Astrocyte (in vitro differentiated cells and primary cell): ENCODE measurements around the gene ARRDC1. TPM values are rescaled to one million over a fixed set of nuclear protein-coding genes. Genes with fewer than 3 reads are reported as not detected.

Experiments used
- DNase-seq: peaks from one replicate; pipeline ENCODE4 v3.0.0-alpha.2; 2010; ENCODE audit warnings: low read depth
- FAIRE-seq: peaks from 2 replicates; lab custom pipeline; 2011; peaks lifted over from hg19 to GRCh38; lab: Jason Lieb, UNC
- H2AFZ ChIP-seq: 2 replicates; pipeline ENCODE4 v1.6.0; 2012; ENCODE audit warnings: low read depth, low read length, inconsistent platforms
- H3K27ac ChIP-seq: 2 replicates; pipeline ENCODE4 v1.5.1; 2011; ENCODE audit warnings: low read depth, low read length, inconsistent platforms
- H3K27me3 ChIP-seq: 2 replicates; pipeline ENCODE4 v1.6.0; 2011; ENCODE audit warnings: low read length, inconsistent platforms; ENCODE audit not compliant: insufficient read depth
- H3K36me3 ChIP-seq: 2 replicates; pipeline ENCODE4 v1.5.1; 2011; ENCODE audit warnings: low read length, inconsistent platforms; ENCODE audit not compliant: insufficient read depth
- H3K4me1 ChIP-seq: 2 replicates; pipeline ENCODE4 v1.5.1; 2011; ENCODE audit warnings: low read length, inconsistent platforms; ENCODE audit not compliant: insufficient read depth
- H3K4me2 ChIP-seq: 2 replicates; pipeline ENCODE4 v1.6.0; 2012; ENCODE audit warnings: low read length, inconsistent platforms
- H3K4me3 ChIP-seq: 2 replicates; pipeline ENCODE4 v1.5.1; 2011; ENCODE audit warnings: low read depth, mild to moderate bottlenecking, low read length, inconsistent platforms; ENCODE audit not compliant: insufficient read depth
- H3K79me2 ChIP-seq: 2 replicates; pipeline ENCODE4 v1.6.0; 2012; ENCODE audit warnings: mild to moderate bottlenecking, low read length, inconsistent platforms; ENCODE audit not compliant: insufficient read depth
- H3K9ac ChIP-seq: 2 replicates; pipeline ENCODE4 v1.6.0; 2012; ENCODE audit warnings: mild to moderate bottlenecking, low read length, inconsistent platforms
- H3K9me3 ChIP-seq: 2 replicates; pipeline ENCODE4 v1.5.1; 2012; ENCODE audit warnings: low read depth, mild to moderate bottlenecking, low read length, inconsistent platforms; ENCODE audit not compliant: insufficient read depth
- H4K20me1 ChIP-seq: 2 replicates; pipeline ENCODE4 v1.6.0; 2012; ENCODE audit warnings: low read length, inconsistent platforms; ENCODE audit not compliant: insufficient read depth
- H3K27ac Mint-ChIP-seq: one replicate; pipeline ENCODE4 v1.8.0; 2021; ENCODE audit warnings: mild to moderate bottlenecking, mixed read lengths; ENCODE audit not compliant: unreplicated experiment
- H3K27me3 Mint-ChIP-seq: one replicate; pipeline ENCODE4 v1.8.0; 2021; ENCODE audit warnings: low read depth, mixed read lengths; ENCODE audit not compliant: unreplicated experiment
- H3K36me3 Mint-ChIP-seq: one replicate; pipeline ENCODE4 v1.8.0; 2021; ENCODE audit warnings: low read depth, mixed read lengths; ENCODE audit not compliant: unreplicated experiment
- H3K4me1 Mint-ChIP-seq: one replicate; pipeline ENCODE4 v1.8.0; 2021; ENCODE audit warnings: low read depth, mixed read lengths; ENCODE audit not compliant: unreplicated experiment
- H3K4me3 Mint-ChIP-seq: one replicate; pipeline ENCODE4 v1.8.0; 2021; ENCODE audit warnings: mild to moderate bottlenecking, moderate library complexity, mixed read lengths; ENCODE audit not compliant: unreplicated experiment
- H3K9me3 Mint-ChIP-seq: one replicate; pipeline ENCODE4 v1.8.0; 2021; ENCODE audit warnings: mild to moderate bottlenecking, mixed read lengths; ENCODE audit not compliant: unreplicated experiment
- CTCF ChIP-seq: IDR thresholded peaks from 2 replicates; pipeline ENCODE4 v1.5.1; 2011; ENCODE audit warnings: low read depth, mild to moderate bottlenecking, inconsistent platforms, low read length, moderate library complexity; ENCODE audit not compliant: insufficient read depth
- EZH2 ChIP-seq: IDR thresholded peaks from 2 replicates; pipeline ENCODE4 v1.6.1; 2012; ENCODE audit warnings: mild to moderate bottlenecking, low read length, inconsistent platforms; ENCODE audit not compliant: insufficient read depth
- total RNA-seq: library from RNA; stranded (reverse); gene quantifications from 2 replicates; pipeline ENCODE4 v1.2.1, GENCODE V29; 2021

Gene ARRDC1
- total RNA-seq, 1 donor from 2014 or later: 14.2 TPM

DNA sequence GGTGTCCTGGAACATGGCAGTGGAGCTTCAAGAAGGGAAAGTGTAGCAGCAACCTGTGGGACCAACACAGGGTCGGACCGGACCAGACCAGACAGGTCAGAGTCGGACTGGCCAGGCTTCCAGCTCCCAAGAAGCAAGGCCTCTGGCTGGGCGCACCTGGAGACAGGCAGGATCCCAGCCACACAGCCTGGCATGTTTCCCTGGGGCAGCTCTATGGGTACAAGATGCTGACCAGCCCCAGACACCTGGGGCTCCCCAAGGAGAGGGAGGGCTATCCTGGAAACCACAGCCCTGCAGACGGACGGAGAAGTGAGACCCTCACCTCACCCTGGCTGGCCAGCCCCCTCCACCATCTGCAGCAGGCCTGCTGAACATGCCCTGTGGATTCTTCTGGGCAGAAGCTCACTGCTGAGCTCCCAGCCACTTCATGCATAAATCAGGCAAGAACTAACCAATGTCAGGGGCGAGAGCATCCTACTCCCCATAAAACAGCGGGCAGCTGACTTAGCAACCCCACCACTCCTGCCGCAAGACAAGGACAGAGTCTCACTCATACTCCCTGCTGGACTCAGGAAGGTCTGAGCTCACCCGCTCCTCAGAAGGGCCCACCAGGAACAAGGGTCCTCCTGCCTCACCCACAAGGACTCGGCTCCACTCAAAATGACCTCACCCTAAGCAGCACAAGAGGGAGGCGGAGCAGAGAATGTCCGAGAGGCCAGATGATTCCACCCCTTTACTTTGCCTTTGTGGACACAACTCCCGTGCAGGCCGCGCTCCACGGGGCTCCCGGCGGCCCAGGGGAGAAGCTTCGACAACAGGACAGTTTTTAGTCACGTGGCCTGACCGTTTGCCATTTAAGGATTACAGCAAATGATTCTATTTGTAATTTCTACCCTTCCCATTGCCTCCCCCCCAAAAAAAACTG is 23.9 kb upstream of the ARRDC1 start:
- Histone ChIP-seq H3K4me1 (peaks cover 17% of the 10 kb centered on the region), H3K36me3 (peaks cover 13% of the 10 kb centered on the region), H3K27me3 (no peaks in the 10 kb centered on the region), H4K20me1 (peaks cover 50% of the 10 kb centered on the region), H2AFZ (no peak overlapping the region), H3K4me3 (no peak overlapping the region), H3K9ac (no peak overlapping the region), H3K79me2 (peaks cover 42% of the 10 kb centered on the region), H3K4me2 (no peak overlapping the region), H3K9me3 (no peaks in the 10 kb centered on the region), H3K27ac (no peak overlapping the region)
- no peak overlapping the region for H3K4me3 Mint-ChIP-seq
- TF ChIP-seq CTCF (no peak), EZH2 (no peak)
- no peak for FAIRE-seq
- H3K4me1 Mint-ChIP-seq: peaks cover 6% of the 10 kb centered on the region
- H3K36me3 Mint-ChIP-seq: peaks cover 4% of the 10 kb centered on the region
- H3K27me3 Mint-ChIP-seq: no peaks in the 10 kb centered on the region
- no peaks in the 10 kb centered on the region for H3K9me3 Mint-ChIP-seq
- H3K27ac Mint-ChIP-seq: no peak overlapping the region
- DNase-seq: no peak

- H3K27ac ChIP-seq: no peak overlapping the region
- no peak overlapping the region for H3K27ac Mint-ChIP-seq
- peaks cover 4% of the 10 kb centered on the region for H3K36me3 Mint-ChIP-seq
These were observed 23.1 kb upstream of the ARRDC1 start for GRCh38 chr9:137582286-137582860.

More at GRCh38 chr9:137582286-137582860, 23.1 kb upstream of the ARRDC1 start:
- Mint-ChIP-seq H3K27me3 (no peaks in the 10 kb centered on the region), H3K9me3 (no peaks in the 10 kb centered on the region), H3K4me3 (no peak overlapping the region), H3K4me1 (peaks cover 2% of the 10 kb centered on the region)
- DNase-seq: no peak
- H3K4me3 ChIP-seq: no peak overlapping the region
- H3K9me3 ChIP-seq: no peaks in the 10 kb centered on the region
- TF ChIP-seq EZH2: no peak
- TF ChIP-seq CTCF: no peak
- H3K4me1 ChIP-seq: peaks cover 11% of the 10 kb centered on the region
- H3K4me2 ChIP-seq: no peak overlapping the region
- H2AFZ ChIP-seq: no peak overlapping the region
- no peak for FAIRE-seq
- peaks cover 40% of the 10 kb centered on the region for H3K79me2 ChIP-seq
- no peaks in the 10 kb centered on the region for H3K27me3 ChIP-seq
- H4K20me1 ChIP-seq: peaks cover 50% of the 10 kb centered on the region
- H3K36me3 ChIP-seq: peaks cover 16% of the 10 kb centered on the region
- H3K9ac ChIP-seq: no peak overlapping the region
